ENCODE measurements around the gene SIAH2.

Gene SIAH2

GRCh38 chr3:150747886-150748683, 14.9 kb downstream of the SIAH2 start:
- DNase-seq = no peak

GRCh38 chr3:150746791-150747590, 16.0 kb downstream of the SIAH2 start:
- no peak for DNase-seq

- no peak for DNase-seq
Observed at GRCh38 chr3:150745832-150746231, 17.1 kb downstream of the SIAH2 start.

GRCh38 chr3:150744919-150745211, 18.1 kb downstream of the SIAH2 start:
- no peak for DNase-seq

GRCh38 chr3:150744041-150744918, 18.7 kb downstream of the SIAH2 start:
- no peak for DNase-seq

GRCh38 chr3:150743508-150743907, 19.5 kb downstream of the SIAH2 start:
- no peak for DNase-seq

GRCh38 chr3:150742679-150743078, 20.3 kb downstream of the SIAH2 start:
- DNase-seq = no peak

GRCh38 chr3:150742141-150742523, 20.8 kb downstream of the SIAH2 start:
- DNase-seq = no peak

GRCh38 chr3:150741497-150742140, 21.4 kb downstream of the SIAH2 start:
- no peak for DNase-seq

GRCh38 chr3:150740733-150741496, 22.1 kb downstream of the SIAH2 start:
- DNase-seq = no peak

GRCh38 chr3:150739877-150740645, 22.9 kb downstream of the SIAH2 start:
- no peak for DNase-seq

- DNase-seq = no peak
Observed at GRCh38 chr3:150739200-150739863, 23.6 kb downstream of the SIAH2 start.

- no peak for DNase-seq
Observed at GRCh38 chr3:150738688-150739087, 24.3 kb downstream of the SIAH2 start.

- no peak for DNase-seq
Observed at GRCh38 chr3:150737874-150738679, 24.9 kb downstream of the SIAH2 start.

GRCh38 chr3:150736903-150737832, 25.8 kb downstream of the SIAH2 start:
- no peak for DNase-seq

- DNase-seq = no peak
Observed at GRCh38 chr3:150736316-150736719, 26.7 kb downstream of the SIAH2 start.

- DNase-seq = no peak
Observed at GRCh38 chr3:150734795-150735119, 28.2 kb downstream of the SIAH2 start.

- no peak for DNase-seq
Observed at GRCh38 chr3:150733936-150734794, 28.8 kb downstream of the SIAH2 start.

Measured in left hindlimb (tissue), 1 donor.